ENCODE data around the gene PDK4. TPM values are rescaled to one million over a fixed set of nuclear protein-coding genes. Genes with fewer than 3 reads are reported as not detected.

PDK4 gene
- total RNA-seq, 4 donors from 2014 or later: 134 to 510 (median 273) TPM

GRCh38 chr7:95550546-95550945 lies 45.8 kb downstream of the PDK4 start:
- no peaks in the 10 kb centered on the region for H3K27me3 ChIP-seq
- H3K9me3 ChIP-seq: no peaks in the 10 kb centered on the region
- no peaks in the 10 kb centered on the region for H3K36me3 ChIP-seq
- H3K4me3 ChIP-seq: peak overlapping the region in 1 of 4 donors; percentile 28
- H3K27ac ChIP-seq: peak overlapping the region; percentile 85 to 94 (median 90)
- no peak for TF ChIP-seq POLR2AphosphoS5 (IDR thresholded peaks at IDR 0.05)
- TF ChIP-seq POLR2A (IDR thresholded peaks at IDR 0.05): no peak
- TF ChIP-seq EP300 (IDR thresholded peaks at IDR 0.05; ENCODE audit: low read depth): no peak
- TF ChIP-seq, protein P1, sequence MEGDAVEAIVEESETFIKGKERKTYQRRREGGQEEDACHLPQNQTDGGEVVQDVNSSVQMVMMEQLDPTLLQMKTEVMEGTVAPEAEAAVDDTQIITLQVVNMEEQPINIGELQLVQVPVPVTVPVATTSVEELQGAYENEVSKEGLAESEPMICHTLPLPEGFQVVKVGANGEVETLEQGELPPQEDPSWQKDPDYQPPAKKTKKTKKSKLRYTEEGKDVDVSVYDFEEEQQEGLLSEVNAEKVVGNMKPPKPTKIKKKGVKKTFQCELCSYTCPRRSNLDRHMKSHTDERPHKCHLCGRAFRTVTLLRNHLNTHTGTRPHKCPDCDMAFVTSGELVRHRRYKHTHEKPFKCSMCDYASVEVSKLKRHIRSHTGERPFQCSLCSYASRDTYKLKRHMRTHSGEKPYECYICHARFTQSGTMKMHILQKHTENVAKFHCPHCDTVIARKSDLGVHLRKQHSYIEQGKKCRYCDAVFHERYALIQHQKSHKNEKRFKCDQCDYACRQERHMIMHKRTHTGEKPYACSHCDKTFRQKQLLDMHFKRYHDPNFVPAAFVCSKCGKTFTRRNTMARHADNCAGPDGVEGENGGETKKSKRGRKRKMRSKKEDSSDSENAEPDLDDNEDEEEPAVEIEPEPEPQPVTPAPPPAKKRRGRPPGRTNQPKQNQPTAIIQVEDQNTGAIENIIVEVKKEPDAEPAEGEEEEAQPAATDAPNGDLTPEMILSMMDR (IDR thresholded peaks at IDR 0.05): no peak
- DNase-seq: no peak
- H3K4me1 ChIP-seq: peaks cover 26 to 69% (median 37%) of the 10 kb centered on the region in 4 donors
- intact Hi-C loops (cut with DNase I; ENCODE audit: low total_unique reads): no loop called here
- in situ Hi-C loops (cut with MboI; ENCODE audit: low pct_ligation_motif_present in 1 of 4, low pct_unique_long_range_greater_than_20kb in 1 of 4, low sequenced_read_pairs in 3 of 4): no loop called here
- 32 to 39% methylated on average over 2 to 4 of the region's 4 CpGs for WGBS, 2 donors (ENCODE audit: low coverage in 1 of 2)

DNA sequence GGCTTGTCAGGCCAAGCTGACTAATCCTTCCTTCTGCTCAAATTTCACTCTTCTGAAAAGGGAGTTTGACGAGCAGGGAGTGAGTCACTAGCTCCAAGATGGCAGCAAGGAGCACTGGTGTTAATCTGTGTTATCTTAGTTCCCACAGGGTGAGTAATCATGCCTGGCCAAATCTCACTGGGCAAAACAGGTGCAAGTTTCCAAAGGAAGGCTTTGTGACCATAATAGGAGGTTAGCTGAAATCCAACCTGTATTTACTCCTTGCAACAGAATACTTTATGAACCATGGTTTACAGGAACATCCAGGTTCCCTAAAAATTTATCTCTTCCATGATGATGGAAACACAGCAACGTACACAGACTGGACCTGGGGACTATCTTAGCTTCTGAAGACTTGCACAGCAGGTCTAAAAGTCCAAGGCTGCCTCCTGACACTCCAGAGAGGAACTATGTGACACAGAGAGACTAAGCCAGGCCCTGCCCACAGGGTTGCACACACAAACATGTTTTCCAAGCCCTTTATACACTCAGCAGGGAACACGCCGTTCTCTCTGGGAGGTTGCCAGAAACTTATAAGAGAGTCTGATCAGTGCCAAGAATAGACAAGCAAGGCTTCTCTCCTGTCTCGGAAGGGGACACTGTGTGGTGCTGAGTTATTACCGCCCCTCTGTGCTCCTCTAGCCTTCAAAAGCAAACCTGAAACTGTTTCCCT lies 46.3 kb downstream of the PDK4 start:
- peak; percentile 92 for DNase-seq
- H3K9me3 ChIP-seq: no peaks in the 10 kb centered on the region
- H3K36me3 ChIP-seq: no peaks in the 10 kb centered on the region
- in situ Hi-C loops (cut with MboI; ENCODE audit: low pct_ligation_motif_present in 1 of 4, low pct_unique_long_range_greater_than_20kb in 1 of 4, low sequenced_read_pairs in 3 of 4): loop anchor here in 2 of 4 donors (10.0 kb wide), 1 partner anchor 135 kb away; no protein-coding TSS in a partner anchor
- peak overlapping the region; percentile 85 to 94 (median 90) for H3K27ac ChIP-seq
- intact Hi-C loops (cut with DNase I; ENCODE audit: low total_unique reads): loop anchor here (5.0 kb wide), 1 partner anchor 47 kb away; the partner anchor contains the start of gene PDK4
- H3K4me1 ChIP-seq: peaks cover 28 to 73% (median 40%) of the 10 kb centered on the region in 4 donors
- 6 to 10% methylated on average over 3 to 6 of the region's 6 CpGs for WGBS, 2 donors (ENCODE audit: low coverage in 1 of 2)
- H3K4me3 ChIP-seq: peak overlapping the region in 1 of 4 donors; percentile 28
- TF ChIP-seq POLR2A (IDR thresholded peaks at IDR 0.05) (peak; percentile 69), EP300 (IDR thresholded peaks at IDR 0.05; ENCODE audit: low read depth) (peak; percentile 99), POLR2AphosphoS5 (IDR thresholded peaks at IDR 0.05) (peak; percentile 87 to 98 (median 96))
- TF ChIP-seq, protein P1 (IDR thresholded peaks at IDR 0.05): no peak
- H3K27me3 ChIP-seq: no peaks in the 10 kb centered on the region

DNA sequence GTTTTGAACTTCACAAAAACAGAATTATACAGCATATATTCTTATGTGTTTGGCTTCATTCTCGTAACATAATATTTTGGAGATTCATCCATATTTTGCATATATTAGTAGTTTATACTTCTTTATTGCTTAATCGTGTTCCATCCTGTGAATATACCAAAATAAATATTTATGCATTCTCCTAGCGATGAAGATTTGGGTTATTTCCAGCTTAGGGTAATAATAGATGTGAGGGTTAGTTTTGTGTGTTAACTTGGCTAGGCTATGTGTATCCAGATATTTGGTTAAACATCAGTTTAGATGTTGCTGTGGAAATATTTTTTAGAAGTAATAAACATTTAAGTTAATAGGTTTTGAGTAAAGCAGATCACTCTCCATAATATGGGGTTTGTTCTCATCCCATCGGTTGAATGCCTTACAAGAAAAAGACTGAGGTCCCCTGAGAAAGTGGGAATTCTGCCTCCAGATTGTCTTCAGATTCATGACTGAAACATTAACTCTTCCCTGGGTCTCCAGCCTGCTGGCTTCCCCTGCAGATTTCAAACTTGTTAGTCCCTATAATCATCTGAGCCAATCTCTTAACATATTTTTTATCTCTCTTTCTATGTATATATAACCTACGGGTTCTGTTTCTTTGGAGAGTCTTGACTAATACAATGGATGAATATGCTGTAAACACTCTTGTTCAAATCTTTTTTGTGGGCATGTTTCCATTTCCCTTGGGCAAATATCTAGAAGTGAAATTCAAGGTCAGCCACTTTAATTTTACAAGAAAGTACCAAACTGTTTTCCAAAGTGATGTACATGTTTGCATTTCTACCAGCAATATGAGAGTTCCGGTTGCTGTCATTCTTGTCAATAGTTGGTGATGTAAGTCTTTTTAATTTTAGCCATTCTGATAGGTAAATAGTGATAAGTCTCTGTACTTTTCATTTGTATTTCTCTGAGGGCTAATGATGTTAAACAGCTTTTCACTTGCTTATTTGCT lies 48.7 kb downstream of the PDK4 start:
- peaks cover 33 to 76% (median 47%) of the 10 kb centered on the region in 4 donors for H3K4me1 ChIP-seq

More for the DNA sequence above, 48.7 kb downstream of the PDK4 start:
- intact Hi-C loops (cut with DNase I; ENCODE audit: low total_unique reads): loop anchor here (5.0 kb wide), 1 partner anchor 50 kb away; the partner anchor contains the start of gene PDK4
- Histone ChIP-seq H3K36me3 (no peaks in the 10 kb centered on the region), H3K9me3 (no peaks in the 10 kb centered on the region), H3K4me3 (no peak overlapping the region), H3K27me3 (no peaks in the 10 kb centered on the region), H3K27ac (peak overlapping the region; percentile 85 to 94 (median 90))
- in situ Hi-C loops (cut with MboI; ENCODE audit: low pct_ligation_motif_present in 1 of 4, low pct_unique_long_range_greater_than_20kb in 1 of 4, low sequenced_read_pairs in 3 of 4): loop anchor here in 2 of 4 donors (10.0 kb wide), 1 partner anchor 137 kb away; no protein-coding TSS in a partner anchor
- DNase-seq: no peak
- no peak for TF ChIP-seq POLR2AphosphoS5 (IDR thresholded peaks at IDR 0.05)
- TF ChIP-seq POLR2A (IDR thresholded peaks at IDR 0.05): no peak
- TF ChIP-seq EP300 (IDR thresholded peaks at IDR 0.05; ENCODE audit: low read depth): no peak
- TF ChIP-seq, protein P1 (IDR thresholded peaks at IDR 0.05): no peak
- 71 to 74% methylated on average over 5 to 6 of the region's 6 CpGs for WGBS, 2 donors (ENCODE audit: low coverage in 1 of 2)

All from transverse colon (tissue), 4 donors.